Left lung (tissue), 10 donors: ENCODE data around the gene PTPRS. TPM values are rescaled to one million over a fixed set of nuclear protein-coding genes. Genes with fewer than 3 reads are reported as not detected.

ENCODE experiments used
- ATAC-seq: fragments of 200-7000 bp; cut with Tn5 transposase; one replicate; pipeline ENCODE4 v1.9.1; 2020; ENCODE audit warnings: moderate library complexity
- DNase-seq, 4 donors: peaks; one replicate each; pipeline ENCODE4 v3.0.0-alpha.2; 2013 to 2020
- H3K27ac ChIP-seq, 2 donors: fragments of 200-600 bp; sonication (generic) in 1 of 2; one replicate each; pipeline versions ENCODE4 v1.5.0 to v1.8.0; 2020 to 2021
- H3K27me3 ChIP-seq, 2 donors: fragments of 200-600 bp; sonication (generic) in 1 of 2; one replicate each; pipeline versions ENCODE4 v1.5.0 to v1.8.0; 2020 to 2021
- H3K36me3 ChIP-seq, 2 donors: fragments of 200-600 bp; sonication (generic) in 1 of 2; one replicate each; pipeline versions ENCODE4 v1.5.0 to v1.8.0; 2020 to 2021
- H3K4me1 ChIP-seq, 2 donors: fragments of 200-600 bp; one replicate each; pipeline ENCODE4 v1.8.0; 2021
- H3K4me3 ChIP-seq, 2 donors: fragments of 200-600 bp; sonication (generic) in 1 of 2; one replicate each; pipeline versions ENCODE4 v1.5.0 to v1.8.0; 2020 to 2021; ENCODE audit warnings: mild to moderate bottlenecking in 1 of 2
- H3K9me3 ChIP-seq, 2 donors: fragments of 200-600 bp; sonication (generic) in 1 of 2; one replicate each; pipeline versions ENCODE4 v1.5.0 to v1.8.0; 2020 to 2021
- intact Hi-C, 2 donors: fragments of 100-400 bp; cut with DNase I; formaldehyde crosslinking; loops; one replicate each; pipeline versions ENCODE4 v1.11.2 to v1.14.2; 2022
- polyA plus RNA-seq, 6 donors: library from polyadenylated mRNA; unstranded; fragments of 120-200 nt; gene quantifications; one replicate each; pipeline ENCODE4 v1.2.1, GENCODE V29; 2013; ENCODE audit not compliant: insufficient read length in 6 of 6
- total RNA-seq, 2 donors: library from RNA; stranded (reverse); fragmentation: NEBNext Ultra II Directional; extraction: Animal tissue kit (Norgen Biotek cat#: 25700); gene quantifications; one replicate each; pipeline ENCODE4 v1.2.1, GENCODE V29; 2021
- TF ChIP-seq, protein P1 (sequence below), 2 donors: fragments of 200-600 bp; sonication (generic) in 1 of 2; IDR thresholded peaks; one replicate each; pipeline versions ENCODE4 v1.5.0 to v1.8.0; 2021; ENCODE audit warnings: antibody characterized with exemption in 2 of 2
- donor health status: DM: no; HTN: yes; CAD: no.
- donor health status: DM: no; HTN: no; CAD: no.

Gene PTPRS
- total and polyA plus RNA-seq, 8 donors = 61.7 to 97.9 (median 75.3) TPM

DNA sequence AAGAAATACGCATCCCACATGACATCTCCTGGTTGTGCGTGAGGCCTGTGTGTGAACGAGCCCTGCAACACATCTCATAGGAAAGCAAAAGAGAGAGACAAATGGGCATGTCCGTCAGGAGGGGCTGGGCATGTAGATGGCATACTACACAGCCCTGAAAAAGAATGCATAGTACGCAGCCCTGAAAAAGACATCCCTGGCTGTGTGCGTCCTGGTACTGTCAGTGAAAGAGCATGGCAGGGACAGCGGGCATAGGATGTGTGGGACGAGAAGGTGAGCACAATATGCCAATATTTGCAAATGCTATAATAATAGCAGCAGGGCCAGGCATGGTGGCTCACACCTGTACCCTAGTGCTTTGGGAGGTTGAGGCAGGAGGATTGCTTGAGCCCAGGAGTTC lies 28.6 kb downstream of the PTPRS start:
- Histone ChIP-seq H3K27ac (no peak overlapping the region), H3K36me3 (no peaks in the 10 kb centered on the region), H3K4me1 (no peaks in the 10 kb centered on the region), H3K4me3 (no peak overlapping the region), H3K9me3 (peaks cover 0 to 2% of the 10 kb centered on the region in 2 donors), H3K27me3 (peaks cover 0 to 15% of the 10 kb centered on the region in 2 donors)
- ATAC-seq = no peak
- no peak for DNase-seq
- TF ChIP-seq, protein P1, sequence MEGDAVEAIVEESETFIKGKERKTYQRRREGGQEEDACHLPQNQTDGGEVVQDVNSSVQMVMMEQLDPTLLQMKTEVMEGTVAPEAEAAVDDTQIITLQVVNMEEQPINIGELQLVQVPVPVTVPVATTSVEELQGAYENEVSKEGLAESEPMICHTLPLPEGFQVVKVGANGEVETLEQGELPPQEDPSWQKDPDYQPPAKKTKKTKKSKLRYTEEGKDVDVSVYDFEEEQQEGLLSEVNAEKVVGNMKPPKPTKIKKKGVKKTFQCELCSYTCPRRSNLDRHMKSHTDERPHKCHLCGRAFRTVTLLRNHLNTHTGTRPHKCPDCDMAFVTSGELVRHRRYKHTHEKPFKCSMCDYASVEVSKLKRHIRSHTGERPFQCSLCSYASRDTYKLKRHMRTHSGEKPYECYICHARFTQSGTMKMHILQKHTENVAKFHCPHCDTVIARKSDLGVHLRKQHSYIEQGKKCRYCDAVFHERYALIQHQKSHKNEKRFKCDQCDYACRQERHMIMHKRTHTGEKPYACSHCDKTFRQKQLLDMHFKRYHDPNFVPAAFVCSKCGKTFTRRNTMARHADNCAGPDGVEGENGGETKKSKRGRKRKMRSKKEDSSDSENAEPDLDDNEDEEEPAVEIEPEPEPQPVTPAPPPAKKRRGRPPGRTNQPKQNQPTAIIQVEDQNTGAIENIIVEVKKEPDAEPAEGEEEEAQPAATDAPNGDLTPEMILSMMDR (IDR thresholded peaks at IDR 0.05) = no peak
- intact Hi-C loops = no loop called here

DNA sequence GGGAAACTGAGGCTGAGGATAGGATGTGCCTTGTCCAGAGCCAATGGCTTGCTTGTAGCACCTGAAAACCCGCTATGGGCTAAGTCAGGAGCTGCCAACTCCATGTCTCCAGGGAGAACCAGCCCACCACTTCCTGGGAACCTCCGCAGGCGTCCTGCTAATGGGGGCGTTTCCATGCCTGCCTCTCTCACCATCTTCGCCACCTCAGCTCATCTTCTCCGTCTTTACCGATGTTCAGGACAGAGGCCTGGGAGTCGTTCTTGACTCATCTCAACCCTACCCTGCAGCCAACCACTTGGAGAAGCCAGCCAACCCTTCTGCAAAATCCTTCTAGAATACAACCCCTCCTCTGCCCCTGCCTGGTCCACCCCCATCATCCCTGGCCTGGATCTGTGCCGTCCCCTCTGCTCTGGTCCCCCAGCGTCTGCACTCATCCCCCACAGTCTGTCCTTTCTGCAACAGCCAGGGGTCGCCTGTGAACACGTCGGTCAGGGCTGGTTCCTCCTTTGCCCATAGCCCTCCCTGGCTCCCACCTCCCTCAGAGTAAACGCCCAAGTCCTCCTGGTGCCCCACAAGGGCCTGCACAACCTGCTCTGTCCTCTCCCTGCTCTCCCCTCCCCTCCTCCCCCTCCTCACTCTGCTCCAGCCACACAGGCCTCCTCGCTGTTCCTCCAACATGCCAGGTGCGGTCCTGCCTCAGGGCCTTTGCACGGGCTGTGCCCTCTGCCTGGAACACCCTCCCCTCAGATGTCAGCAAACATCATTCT lies 31.0 kb downstream of the PTPRS start:
- H3K27ac ChIP-seq = no peak overlapping the region
- intact Hi-C loops = no loop called here
- no peak overlapping the region for H3K4me3 ChIP-seq
- no peaks in the 10 kb centered on the region for H3K4me1 ChIP-seq
- ATAC-seq (peak; percentile 9), DNase-seq (peak in 1 of 4 donors; percentile 50)
- TF ChIP-seq, protein P1 (IDR thresholded peaks at IDR 0.05) = no peak
- H3K27me3 ChIP-seq = peaks cover 0 to 19% of the 10 kb centered on the region in 2 donors
- peaks cover 0 to 2% of the 10 kb centered on the region in 2 donors for H3K9me3 ChIP-seq
- no peaks in the 10 kb centered on the region for H3K36me3 ChIP-seq

DNA sequence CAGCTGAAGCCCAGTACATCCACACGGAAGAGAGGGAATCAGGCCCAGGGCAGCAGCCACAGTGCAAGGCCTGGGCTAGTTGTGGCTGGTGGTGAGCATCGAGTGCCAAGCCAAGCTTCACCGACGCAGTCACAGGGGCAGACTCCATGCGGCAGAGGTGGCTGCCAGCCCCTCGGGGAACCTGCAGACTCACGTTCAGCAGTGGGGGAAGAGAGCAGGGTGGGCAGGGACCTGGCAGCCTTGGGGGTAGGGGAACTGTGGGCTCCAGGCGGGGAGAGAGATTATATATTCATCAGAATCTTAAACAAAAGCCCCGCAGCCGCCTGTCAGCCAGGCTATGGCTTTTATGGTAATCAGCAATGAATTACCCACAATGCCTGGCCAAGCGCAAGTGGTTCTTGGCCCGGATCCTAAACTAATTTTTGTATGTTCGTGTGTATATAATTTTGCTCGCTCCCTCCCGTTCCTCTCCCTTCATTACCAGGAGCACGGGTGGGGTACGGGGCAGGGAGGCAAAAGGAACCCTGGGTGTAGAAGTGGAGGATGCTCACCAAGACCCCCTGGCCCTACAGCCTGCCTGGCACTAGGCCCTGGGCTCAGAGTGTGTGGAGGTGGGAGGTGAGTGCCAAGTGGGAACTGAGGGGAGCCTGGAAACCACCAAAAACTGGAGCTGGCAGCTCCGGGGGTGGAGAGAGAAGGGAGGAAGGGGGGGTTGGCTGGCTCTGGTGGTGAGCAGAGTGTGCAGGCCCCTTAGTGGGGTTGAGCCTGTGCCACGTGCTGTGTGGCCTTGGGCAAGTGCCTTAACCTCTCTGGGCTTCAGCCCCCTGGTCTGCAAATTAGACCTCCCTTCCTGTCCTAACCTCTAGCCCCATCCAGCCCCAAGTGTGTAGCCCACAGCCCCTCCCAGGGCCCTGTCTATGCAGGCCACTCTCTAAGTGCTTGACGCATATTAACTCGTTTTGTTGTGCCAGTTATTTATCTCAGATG lies 31.9 kb downstream of the PTPRS start:
- peak overlapping the region; percentile 5 to 14 for H3K4me3 ChIP-seq

DNA sequence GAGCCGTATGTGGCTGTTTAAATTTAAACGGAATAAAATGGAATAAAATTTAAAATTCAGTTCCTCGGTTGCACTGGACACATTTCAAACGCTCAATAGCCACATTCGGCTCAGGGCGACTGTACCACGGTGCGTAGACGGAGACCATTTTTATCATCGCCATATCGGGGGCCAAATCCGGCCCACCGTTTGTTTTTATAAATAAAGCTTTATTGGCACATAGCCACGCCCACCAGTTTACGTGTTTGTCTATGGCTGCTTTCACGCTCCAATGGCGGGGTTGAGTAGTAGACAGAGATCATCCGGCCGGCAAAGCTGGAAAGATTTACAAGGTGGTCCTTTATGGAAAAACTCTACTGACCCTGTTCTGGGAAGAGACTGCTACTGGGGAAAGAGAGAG lies 33.0 kb downstream of the PTPRS start:
- DNase-seq (no peak), ATAC-seq (no peak)
- Histone ChIP-seq H3K27me3 (peaks cover 0 to 14% of the 10 kb centered on the region in 2 donors), H3K4me1 (no peaks in the 10 kb centered on the region), H3K27ac (no peak overlapping the region), H3K36me3 (no peaks in the 10 kb centered on the region), H3K4me3 (no peak overlapping the region), H3K9me3 (peaks cover 0 to 2% of the 10 kb centered on the region in 2 donors)
- TF ChIP-seq, protein P1 (IDR thresholded peaks at IDR 0.05) = no peak
- intact Hi-C loops = no loop called here

More for the DNA sequence above, 31.9 kb downstream of the PTPRS start:
- ATAC-seq (peak; percentile 77), DNase-seq (peak; percentile 64 to 92 (median 75))
- Histone ChIP-seq H3K4me1 (no peaks in the 10 kb centered on the region), H3K36me3 (no peaks in the 10 kb centered on the region), H3K9me3 (peaks cover 0 to 2% of the 10 kb centered on the region in 2 donors), H3K27me3 (peaks cover 0 to 23% of the 10 kb centered on the region in 2 donors), H3K27ac (peak overlapping the region; percentile 53 to 60)
- intact Hi-C loops = no loop called here
- TF ChIP-seq, protein P1 (IDR thresholded peaks at IDR 0.05) = no peak

DNA sequence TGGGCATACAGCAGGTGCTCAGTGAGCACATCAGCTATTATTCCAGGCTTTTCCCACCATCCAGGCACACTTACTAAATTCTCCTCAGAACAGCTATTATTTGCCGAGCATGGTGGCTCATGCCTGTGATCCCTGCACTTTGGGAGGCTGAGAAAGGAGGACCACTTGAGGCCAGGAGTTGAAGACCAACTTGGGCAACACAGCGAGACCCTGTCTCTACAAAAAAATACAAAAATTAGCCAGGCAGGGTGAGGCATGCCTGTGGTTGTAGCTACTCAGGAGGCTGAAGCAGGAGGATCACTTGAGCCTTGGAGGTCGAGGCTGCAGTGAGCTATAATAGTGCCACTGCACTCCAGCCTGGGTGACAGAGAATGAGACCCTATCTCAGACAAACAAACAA lies 35.4 kb downstream of the PTPRS start:
- TF ChIP-seq, protein P1 (IDR thresholded peaks at IDR 0.05) = no peak

More for the DNA sequence above, 35.4 kb downstream of the PTPRS start:
- H3K27ac ChIP-seq = no peak overlapping the region
- DNase-seq (no peak), ATAC-seq (no peak)
- no peaks in the 10 kb centered on the region for H3K9me3 ChIP-seq
- no peaks in the 10 kb centered on the region for H3K36me3 ChIP-seq
- peaks cover 0 to 8% of the 10 kb centered on the region in 2 donors for H3K27me3 ChIP-seq
- no peaks in the 10 kb centered on the region for H3K4me1 ChIP-seq
- no peak overlapping the region for H3K4me3 ChIP-seq
- intact Hi-C loops = no loop called here
